SK-N-SH treated with all-trans-retinoic acid at 6 μM for 48 hours (cell line): ENCODE results near the gene SOCS1.
"Not testable (repeated sequence)": the region's sequence is repeated elsewhere in the genome, so short reads cannot be mapped to it uniquely, and the experiment has no call there.

Source experiments
- ATAC-seq: fragments of 200-7000 bp; cut with Tn5 transposase; 3 replicates; pipeline ENCODE4 v1.9.1; 2020; ENCODE audit warnings: mild to moderate bottlenecking, moderate library complexity
- BACH2 ChIP-seq: fragments of 250-450 bp; sonication (Bioruptor Pico); IDR thresholded peaks from 2 replicates; pipeline ENCODE4 v1.9.0; 2021; ENCODE audit warnings: mild to moderate bottlenecking, borderline replicate concordance
- CREB5 ChIP-seq: fragments of 250-450 bp; sonication (Bioruptor Pico); IDR thresholded peaks from 2 replicates; pipeline ENCODE4 v1.5.1; 2020; ENCODE audit warnings: low read depth, mild to moderate bottlenecking, moderate library complexity
- CSDC2 ChIP-seq: fragments of 250-450 bp; sonication (Bioruptor Pico); IDR thresholded peaks from 2 replicates; pipeline ENCODE4 v1.5.0; 2020; ENCODE audit warnings: mild to moderate bottlenecking, moderate library complexity
- CSRNP3 ChIP-seq: fragments of 250-450 bp; sonication (Bioruptor Pico); IDR thresholded peaks from 2 replicates; pipeline ENCODE4 v1.5.1; 2021; ENCODE audit warnings: mild to moderate bottlenecking, moderate library complexity
- ESRRG ChIP-seq: fragments of 250-450 bp; sonication (Bioruptor Pico); IDR thresholded peaks from 2 replicates; pipeline ENCODE4 v1.6.1; 2021; ENCODE audit warnings: mild to moderate bottlenecking
- GLIS3 ChIP-seq: fragments of 250-450 bp; sonication (Bioruptor Pico); IDR thresholded peaks from 2 replicates; pipeline ENCODE4 v1.5.0; 2020; ENCODE audit warnings: mild to moderate bottlenecking, moderate library complexity
- ISL1 ChIP-seq: fragments of 250-450 bp; sonication (Bioruptor Pico); IDR thresholded peaks from 2 replicates; pipeline ENCODE4 v2.1.2; 2022; ENCODE audit warnings: mild to moderate bottlenecking, moderate library complexity
- OSR1 ChIP-seq: fragments of 250-450 bp; sonication (Bioruptor Pico); IDR thresholded peaks from 2 replicates; pipeline ENCODE4 v1.8.0; 2022; ENCODE audit warnings: moderate library complexity, mild to moderate bottlenecking, inconsistent platforms
- POU6F1 ChIP-seq: fragments of 250-450 bp; sonication (Bioruptor Pico); IDR thresholded peaks from 2 replicates; pipeline ENCODE4 v1.8.0; 2021; ENCODE audit warnings: low read depth, mild to moderate bottlenecking, moderate library complexity, borderline replicate concordance
- PPARA ChIP-seq: fragments of 250-450 bp; sonication (Bioruptor Pico); IDR thresholded peaks from 2 replicates; pipeline ENCODE4 v1.5.0; 2020; ENCODE audit warnings: mild to moderate bottlenecking, borderline replicate concordance
- SNAI2 ChIP-seq: fragments of 250-450 bp; sonication (Bioruptor Pico); IDR thresholded peaks from 2 replicates; pipeline ENCODE4 v1.5.0; 2020; ENCODE audit warnings: mild to moderate bottlenecking, moderate library complexity
- TCF4 ChIP-seq: fragments of 250-450 bp; sonication (Bioruptor Pico); IDR thresholded peaks from 2 replicates; pipeline ENCODE4 v1.8.0; 2021; ENCODE audit warnings: mild to moderate bottlenecking, moderate library complexity, borderline replicate concordance
- TOX ChIP-seq: fragments of 250-450 bp; sonication (Bioruptor Pico); IDR thresholded peaks from 2 replicates; pipeline ENCODE4 v1.8.0; 2021; ENCODE audit warnings: mild to moderate bottlenecking, moderate library complexity, borderline replicate concordance
- ZC3H10 ChIP-seq: fragments of 250-450 bp; sonication (Bioruptor Pico); IDR thresholded peaks from 2 replicates; pipeline ENCODE4 v1.5.1; 2021; ENCODE audit warnings: mild to moderate bottlenecking, moderate library complexity
- ZFP3 ChIP-seq: fragments of 250-450 bp; sonication (Bioruptor Pico); IDR thresholded peaks from 2 replicates; pipeline ENCODE4 v1.5.0; 2020; ENCODE audit warnings: mild to moderate bottlenecking, moderate library complexity
- ZFP30 ChIP-seq: fragments of 450-650 bp; formaldehyde crosslinking; IDR thresholded peaks from 2 replicates; pipeline ENCODE4 v1.5.0; 2022; ENCODE audit warnings: mild to moderate bottlenecking, moderate library complexity
- ZNF565 ChIP-seq: fragments of 450-650 bp; formaldehyde crosslinking; conservative IDR thresholded peaks from 2 replicates; pipeline ENCODE4 v1.5.0; 2020; ENCODE audit warnings: low read depth, mild to moderate bottlenecking, moderate library complexity
- ZNF8 ChIP-seq: fragments of 450-650 bp; formaldehyde crosslinking; IDR thresholded peaks from 2 replicates; pipeline ENCODE4 v1.5.0; 2020; ENCODE audit warnings: mild to moderate bottlenecking, moderate library complexity
- TF ChIP-seq, protein P1 (sequence below): fragments of 250-450 bp; sonication (Bioruptor Pico); IDR thresholded peaks from 2 replicates; pipeline ENCODE4 v1.5.0; 2020; ENCODE audit warnings: mild to moderate bottlenecking, moderate library complexity
- TF ChIP-seq, protein P2 (sequence below): fragments of 250-450 bp; sonication (Bioruptor Pico); IDR thresholded peaks from 2 replicates; pipeline ENCODE4 v1.8.0; 2020; ENCODE audit warnings: mild to moderate bottlenecking, moderate library complexity, borderline replicate concordance

Gene SOCS1

GRCh38 chr16:11291091-11291703 is 35.2 kb upstream of the SOCS1 start:
- no peak for TF ChIP-seq PPARA
- TF ChIP-seq BACH2 = no peak
- no peak for TF ChIP-seq CSRNP3 (CRISPR knock-in tag)
- no peak for TF ChIP-seq ZFP30 (CRISPR knock-in tag)
- no peak for TF ChIP-seq ESRRG (CRISPR knock-in tag)
- TF ChIP-seq GLIS3 (CRISPR knock-in tag) = no peak
- TF ChIP-seq ZNF565 (CRISPR knock-in tag) = no peak
- no peak for TF ChIP-seq ZFP3 (CRISPR knock-in tag)
- TF ChIP-seq, protein P1, sequence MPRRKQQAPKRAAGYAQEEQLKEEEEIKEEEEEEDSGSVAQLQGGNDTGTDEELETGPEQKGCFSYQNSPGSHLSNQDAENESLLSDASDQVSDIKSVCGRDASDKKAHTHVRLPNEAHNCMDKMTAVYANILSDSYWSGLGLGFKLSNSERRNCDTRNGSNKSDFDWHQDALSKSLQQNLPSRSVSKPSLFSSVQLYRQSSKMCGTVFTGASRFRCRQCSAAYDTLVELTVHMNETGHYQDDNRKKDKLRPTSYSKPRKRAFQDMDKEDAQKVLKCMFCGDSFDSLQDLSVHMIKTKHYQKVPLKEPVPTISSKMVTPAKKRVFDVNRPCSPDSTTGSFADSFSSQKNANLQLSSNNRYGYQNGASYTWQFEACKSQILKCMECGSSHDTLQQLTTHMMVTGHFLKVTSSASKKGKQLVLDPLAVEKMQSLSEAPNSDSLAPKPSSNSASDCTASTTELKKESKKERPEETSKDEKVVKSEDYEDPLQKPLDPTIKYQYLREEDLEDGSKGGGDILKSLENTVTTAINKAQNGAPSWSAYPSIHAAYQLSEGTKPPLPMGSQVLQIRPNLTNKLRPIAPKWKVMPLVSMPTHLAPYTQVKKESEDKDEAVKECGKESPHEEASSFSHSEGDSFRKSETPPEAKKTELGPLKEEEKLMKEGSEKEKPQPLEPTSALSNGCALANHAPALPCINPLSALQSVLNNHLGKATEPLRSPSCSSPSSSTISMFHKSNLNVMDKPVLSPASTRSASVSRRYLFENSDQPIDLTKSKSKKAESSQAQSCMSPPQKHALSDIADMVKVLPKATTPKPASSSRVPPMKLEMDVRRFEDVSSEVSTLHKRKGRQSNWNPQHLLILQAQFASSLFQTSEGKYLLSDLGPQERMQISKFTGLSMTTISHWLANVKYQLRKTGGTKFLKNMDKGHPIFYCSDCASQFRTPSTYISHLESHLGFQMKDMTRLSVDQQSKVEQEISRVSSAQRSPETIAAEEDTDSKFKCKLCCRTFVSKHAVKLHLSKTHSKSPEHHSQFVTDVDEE (CRISPR knock-in tag) = no peak
- TF ChIP-seq POU6F1 (CRISPR knock-in tag) = no peak
- no peak for TF ChIP-seq CREB5 (CRISPR knock-in tag)
- TF ChIP-seq OSR1 = no peak
- no peak for TF ChIP-seq TCF4
- TF ChIP-seq ZC3H10 (CRISPR knock-in tag) = no peak
- TF ChIP-seq ISL1 (CRISPR knock-in tag) = no peak
- ATAC-seq = no peak

DNA sequence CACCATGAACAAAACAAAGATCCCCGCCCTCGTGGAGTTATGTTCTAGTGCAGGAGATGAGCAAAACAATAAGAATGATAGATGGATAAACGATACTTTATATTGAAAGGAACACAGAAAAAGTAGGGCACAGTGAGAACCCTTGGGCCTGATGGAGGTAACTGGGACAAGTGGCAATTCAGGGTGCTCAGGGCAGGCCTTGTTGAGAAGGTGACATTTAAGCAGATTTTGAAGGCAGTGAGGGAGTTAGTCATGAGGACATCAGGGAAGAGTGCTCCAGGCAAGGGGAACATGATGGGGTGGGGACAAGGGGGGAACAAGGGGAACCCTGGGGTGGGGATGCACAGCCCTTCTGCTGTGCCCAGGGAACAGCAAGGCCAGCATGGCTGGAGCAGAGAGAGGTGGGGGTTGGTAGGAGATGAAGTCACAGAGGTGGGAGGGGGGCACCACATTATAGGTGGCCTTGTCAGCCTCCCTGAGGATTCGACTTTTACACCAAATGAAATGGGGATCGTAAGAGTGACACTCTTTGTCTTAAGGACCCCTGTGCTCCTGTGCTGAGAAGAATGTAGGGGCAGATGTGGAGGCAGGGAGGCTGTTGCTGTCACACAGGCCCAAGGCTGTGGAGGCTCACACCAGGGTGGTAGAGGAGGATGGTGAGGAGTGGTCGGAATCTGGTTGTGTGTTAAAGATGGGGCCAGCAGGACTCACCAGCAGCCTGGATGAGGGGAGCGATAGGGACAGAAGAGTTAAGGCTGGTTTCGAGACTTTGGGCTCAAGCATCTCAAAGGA is 34.3 kb upstream of the SOCS1 start:
- no peak for ATAC-seq

GRCh38 chr16:11289696-11290095 is 33.7 kb upstream of the SOCS1 start:
- not testable (repeated sequence) for ATAC-seq

More for the DNA sequence above, 34.3 kb upstream of the SOCS1 start:
- TF ChIP-seq, protein P2, sequence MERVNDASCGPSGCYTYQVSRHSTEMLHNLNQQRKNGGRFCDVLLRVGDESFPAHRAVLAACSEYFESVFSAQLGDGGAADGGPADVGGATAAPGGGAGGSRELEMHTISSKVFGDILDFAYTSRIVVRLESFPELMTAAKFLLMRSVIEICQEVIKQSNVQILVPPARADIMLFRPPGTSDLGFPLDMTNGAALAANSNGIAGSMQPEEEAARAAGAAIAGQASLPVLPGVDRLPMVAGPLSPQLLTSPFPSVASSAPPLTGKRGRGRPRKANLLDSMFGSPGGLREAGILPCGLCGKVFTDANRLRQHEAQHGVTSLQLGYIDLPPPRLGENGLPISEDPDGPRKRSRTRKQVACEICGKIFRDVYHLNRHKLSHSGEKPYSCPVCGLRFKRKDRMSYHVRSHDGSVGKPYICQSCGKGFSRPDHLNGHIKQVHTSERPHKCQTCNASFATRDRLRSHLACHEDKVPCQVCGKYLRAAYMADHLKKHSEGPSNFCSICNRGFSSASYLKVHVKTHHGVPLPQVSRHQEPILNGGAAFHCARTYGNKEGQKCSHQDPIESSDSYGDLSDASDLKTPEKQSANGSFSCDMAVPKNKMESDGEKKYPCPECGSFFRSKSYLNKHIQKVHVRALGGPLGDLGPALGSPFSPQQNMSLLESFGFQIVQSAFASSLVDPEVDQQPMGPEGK (CRISPR knock-in tag) = no peak
- no peak for TF ChIP-seq SNAI2 (CRISPR knock-in tag)
- no peak for TF ChIP-seq BACH2
- TF ChIP-seq, protein P1 (CRISPR knock-in tag) = no peak
- no peak for TF ChIP-seq OSR1
- TF ChIP-seq ZNF565 (CRISPR knock-in tag) = no peak
- TF ChIP-seq ZFP30 (CRISPR knock-in tag) = no peak
- TF ChIP-seq ZC3H10 (CRISPR knock-in tag) = no peak
- TF ChIP-seq TOX (CRISPR knock-in tag) = no peak
- no peak for TF ChIP-seq POU6F1 (CRISPR knock-in tag)
- TF ChIP-seq ZNF8 = no peak
- no peak for TF ChIP-seq ISL1 (CRISPR knock-in tag)
- no peak for TF ChIP-seq CSDC2 (CRISPR knock-in tag)
